ENCODE measurements around the gene NBEAL2.

Gene NBEAL2

GRCh38 chr3:47002171-47003055 lies 22.9 kb downstream of the NBEAL2 start:
- DNase-seq = peak; percentile 26

- no peak for DNase-seq
These were observed 23.6 kb downstream of the NBEAL2 start for GRCh38 chr3:47003056-47003410.

GRCh38 chr3:47003461-47004368 lies 24.2 kb downstream of the NBEAL2 start:
- no peak for DNase-seq

GRCh38 chr3:47004369-47005211 lies 25.1 kb downstream of the NBEAL2 start:
- DNase-seq = no peak

- no peak for DNase-seq
These were observed 26.0 kb downstream of the NBEAL2 start for GRCh38 chr3:47005212-47006144.

- DNase-seq = no peak
These were observed 26.7 kb downstream of the NBEAL2 start for GRCh38 chr3:47006145-47006651.

- no peak for DNase-seq
These were observed 27.5 kb downstream of the NBEAL2 start for GRCh38 chr3:47007001-47007400.

GRCh38 chr3:47007482-47008233 lies 28.2 kb downstream of the NBEAL2 start:
- DNase-seq = no peak

- no peak for DNase-seq
These were observed 28.8 kb downstream of the NBEAL2 start for GRCh38 chr3:47008234-47008796.

GRCh38 chr3:47008851-47009224 lies 29.4 kb downstream of the NBEAL2 start:
- DNase-seq = no peak

- peak; percentile 95 for DNase-seq
These were observed 30.0 kb downstream of the NBEAL2 start for GRCh38 chr3:47009225-47010110.

GRCh38 chr3:47010111-47010712 lies 30.7 kb downstream of the NBEAL2 start:
- DNase-seq = no peak

- DNase-seq = no peak
These were observed 31.4 kb downstream of the NBEAL2 start for GRCh38 chr3:47010910-47011309.

- no peak for DNase-seq
These were observed 31.9 kb downstream of the NBEAL2 start for GRCh38 chr3:47011371-47011770.

GRCh38 chr3:47012342-47013230 lies 33.1 kb downstream of the NBEAL2 start:
- DNase-seq = no peak

GRCh38 chr3:47013231-47013630 lies 33.8 kb downstream of the NBEAL2 start:
- no peak for DNase-seq

GRCh38 chr3:47014036-47014435 lies 34.6 kb downstream of the NBEAL2 start:
- DNase-seq = no peak

GRCh38 chr3:47015151-47015550 lies 35.7 kb downstream of the NBEAL2 start:
- DNase-seq = no peak
